AG10803 (cell line): ENCODE measurements around the gene ARMC2.

Experiments used
- DNase-seq: peaks from one replicate; pipeline ENCODE4 v3.0.0; 2010; ENCODE audit warnings: low read depth
- H3K4me3 ChIP-seq: 2 replicates; pipeline ENCODE4 v1.5.1; 2011; ENCODE audit warnings: mild to moderate bottlenecking, low read length, control low read depth
- TF ChIP-seq, protein P1 (sequence below): conservative IDR thresholded peaks from 2 replicates; pipeline ENCODE4 v1.5.1; 2011; ENCODE audit warnings: mild to moderate bottlenecking, low read length, control low read depth, inconsistent platforms

Gene ARMC2, protein sequence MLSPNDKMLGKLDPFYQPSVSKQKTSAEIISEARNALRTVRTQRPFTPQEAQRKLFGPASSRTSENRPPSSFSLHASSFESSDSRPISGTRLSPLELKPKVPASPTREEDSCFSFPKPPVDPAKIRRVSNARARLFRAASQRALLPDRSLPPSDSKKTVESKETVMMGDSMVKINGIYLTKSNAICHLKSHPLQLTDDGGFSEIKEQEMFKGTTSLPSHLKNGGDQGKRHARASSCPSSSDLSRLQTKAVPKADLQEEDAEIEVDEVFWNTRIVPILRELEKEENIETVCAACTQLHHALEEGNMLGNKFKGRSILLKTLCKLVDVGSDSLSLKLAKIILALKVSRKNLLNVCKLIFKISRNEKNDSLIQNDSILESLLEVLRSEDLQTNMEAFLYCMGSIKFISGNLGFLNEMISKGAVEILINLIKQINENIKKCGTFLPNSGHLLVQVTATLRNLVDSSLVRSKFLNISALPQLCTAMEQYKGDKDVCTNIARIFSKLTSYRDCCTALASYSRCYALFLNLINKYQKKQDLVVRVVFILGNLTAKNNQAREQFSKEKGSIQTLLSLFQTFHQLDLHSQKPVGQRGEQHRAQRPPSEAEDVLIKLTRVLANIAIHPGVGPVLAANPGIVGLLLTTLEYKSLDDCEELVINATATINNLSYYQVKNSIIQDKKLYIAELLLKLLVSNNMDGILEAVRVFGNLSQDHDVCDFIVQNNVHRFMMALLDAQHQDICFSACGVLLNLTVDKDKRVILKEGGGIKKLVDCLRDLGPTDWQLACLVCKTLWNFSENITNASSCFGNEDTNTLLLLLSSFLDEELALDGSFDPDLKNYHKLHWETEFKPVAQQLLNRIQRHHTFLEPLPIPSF

DNA sequence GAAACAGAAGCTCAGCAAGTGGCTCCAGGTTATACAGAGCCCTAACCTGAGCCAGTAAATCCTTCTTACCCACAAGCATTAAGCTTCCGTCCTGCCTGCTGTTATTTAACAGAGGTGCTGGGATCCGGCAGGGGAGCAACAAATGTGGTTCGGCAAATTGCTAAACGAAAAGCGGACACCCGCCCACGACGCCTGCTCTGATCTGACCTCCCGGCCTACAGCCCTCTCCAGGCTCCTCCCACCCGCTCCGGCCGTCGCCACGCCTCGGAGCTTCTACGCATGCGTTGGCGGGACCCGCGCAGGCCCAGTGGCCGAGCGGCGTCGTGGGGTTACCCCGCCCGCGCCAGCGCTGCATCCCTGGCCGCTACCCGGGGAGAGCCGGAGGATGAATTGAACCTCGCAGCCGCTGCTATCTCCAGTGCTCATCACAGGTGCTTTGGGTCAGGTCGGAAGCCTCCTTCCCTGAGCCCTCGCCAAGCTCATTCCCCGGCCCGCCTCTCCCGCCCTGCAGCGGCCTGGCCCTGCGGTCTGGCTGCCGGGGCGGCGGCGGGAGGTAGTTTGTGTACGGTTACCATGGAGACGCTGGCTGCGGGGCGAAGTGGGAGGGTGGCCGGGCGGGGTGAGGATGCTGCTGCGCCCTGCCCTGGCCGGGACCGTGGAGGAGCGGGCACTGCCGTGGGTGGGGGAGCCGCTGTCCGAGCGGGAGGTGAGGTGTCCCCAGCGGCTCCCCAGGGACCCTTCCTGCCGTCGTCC is at the start of gene ARMC2:
ARMC2 (plus strand) TSS at position 307 of the 753 bp plus-strand sequence. CDS start 5,846 bp downstream, outside the sequence.
- DNase-seq = peak; percentile 84
- peak within 1 kb of the TSS; percentile 82 for H3K4me3 ChIP-seq
- TF ChIP-seq, protein P1, sequence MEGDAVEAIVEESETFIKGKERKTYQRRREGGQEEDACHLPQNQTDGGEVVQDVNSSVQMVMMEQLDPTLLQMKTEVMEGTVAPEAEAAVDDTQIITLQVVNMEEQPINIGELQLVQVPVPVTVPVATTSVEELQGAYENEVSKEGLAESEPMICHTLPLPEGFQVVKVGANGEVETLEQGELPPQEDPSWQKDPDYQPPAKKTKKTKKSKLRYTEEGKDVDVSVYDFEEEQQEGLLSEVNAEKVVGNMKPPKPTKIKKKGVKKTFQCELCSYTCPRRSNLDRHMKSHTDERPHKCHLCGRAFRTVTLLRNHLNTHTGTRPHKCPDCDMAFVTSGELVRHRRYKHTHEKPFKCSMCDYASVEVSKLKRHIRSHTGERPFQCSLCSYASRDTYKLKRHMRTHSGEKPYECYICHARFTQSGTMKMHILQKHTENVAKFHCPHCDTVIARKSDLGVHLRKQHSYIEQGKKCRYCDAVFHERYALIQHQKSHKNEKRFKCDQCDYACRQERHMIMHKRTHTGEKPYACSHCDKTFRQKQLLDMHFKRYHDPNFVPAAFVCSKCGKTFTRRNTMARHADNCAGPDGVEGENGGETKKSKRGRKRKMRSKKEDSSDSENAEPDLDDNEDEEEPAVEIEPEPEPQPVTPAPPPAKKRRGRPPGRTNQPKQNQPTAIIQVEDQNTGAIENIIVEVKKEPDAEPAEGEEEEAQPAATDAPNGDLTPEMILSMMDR = no peak

DNA sequence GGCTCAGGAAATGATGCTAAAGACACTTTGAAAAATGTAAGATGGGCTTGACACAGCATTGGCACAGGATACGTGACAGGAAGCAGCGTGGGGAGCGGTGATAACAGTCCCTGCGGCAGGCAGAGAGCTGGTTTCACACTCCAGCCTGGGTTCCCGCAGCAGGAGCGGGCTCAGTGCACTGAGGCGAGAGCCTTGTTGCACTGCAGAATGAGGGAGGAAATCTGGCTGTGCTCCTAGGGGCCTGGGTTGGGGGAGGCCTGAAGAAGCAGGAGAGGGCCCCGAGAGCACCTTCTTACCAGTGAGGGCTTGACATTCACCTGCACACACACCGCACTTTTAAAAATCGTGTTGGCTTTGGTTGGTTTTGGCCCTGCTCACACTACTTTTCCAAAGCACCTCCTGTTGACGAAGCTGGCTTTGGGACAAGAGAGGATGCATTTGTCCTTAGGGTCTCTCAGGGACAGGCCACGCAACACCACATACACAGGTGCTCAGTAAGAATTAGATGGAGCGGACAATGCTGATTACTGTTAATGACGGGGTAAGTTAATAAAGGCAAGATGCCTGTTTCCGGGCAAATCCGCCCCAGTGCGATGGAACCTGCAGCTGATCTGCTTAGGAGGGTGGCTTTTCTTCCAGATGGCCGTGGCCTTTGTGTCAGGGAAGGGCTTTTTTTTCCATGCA is 49.4 kb upstream of the ARMC2 start:
- TF ChIP-seq, protein P1 = no peak
- DNase-seq = no peak
- no peak overlapping the region for H3K4me3 ChIP-seq

DNA sequence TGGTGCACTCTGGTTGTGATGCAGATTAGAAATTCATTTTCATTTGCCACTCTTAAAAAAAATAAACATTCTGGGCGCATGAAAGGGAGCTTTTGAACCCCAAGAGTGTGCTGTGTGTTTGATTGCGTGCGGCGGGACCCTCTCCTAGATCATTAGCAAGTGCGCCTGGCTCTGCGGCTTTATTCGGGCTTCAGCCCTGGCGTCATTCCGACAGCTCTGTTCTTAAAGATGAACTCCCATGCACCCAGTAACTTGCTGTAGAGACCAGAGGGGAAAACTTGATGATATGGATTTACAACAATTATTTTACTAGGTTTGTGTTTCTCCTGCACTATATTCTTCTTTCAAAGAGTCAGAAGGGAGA is 48.9 kb upstream of the ARMC2 start:
- TF ChIP-seq, protein P1 = no peak
- DNase-seq = no peak
- H3K4me3 ChIP-seq = no peak overlapping the region

DNA sequence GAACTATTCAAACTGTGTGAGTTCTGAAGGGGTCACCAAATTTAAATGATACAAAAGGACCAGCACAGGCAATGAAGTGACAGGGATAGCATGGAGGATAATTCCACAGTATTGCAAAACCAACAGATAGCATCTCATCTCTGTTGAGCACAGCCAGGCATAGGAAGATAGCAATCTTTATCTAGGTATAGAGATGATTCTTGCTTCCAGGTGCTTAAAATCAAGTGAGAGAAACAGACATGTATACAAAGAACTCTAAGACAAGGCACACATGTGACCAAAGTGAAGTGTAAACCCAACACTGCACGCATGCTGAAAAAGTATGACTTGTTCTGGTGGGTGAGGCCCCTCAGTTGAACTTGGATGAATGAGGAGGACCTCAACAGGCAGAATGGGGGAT is 48.4 kb upstream of the ARMC2 start:
- TF ChIP-seq, protein P1 = no peak
- no peak overlapping the region for H3K4me3 ChIP-seq
- no peak for DNase-seq

DNA sequence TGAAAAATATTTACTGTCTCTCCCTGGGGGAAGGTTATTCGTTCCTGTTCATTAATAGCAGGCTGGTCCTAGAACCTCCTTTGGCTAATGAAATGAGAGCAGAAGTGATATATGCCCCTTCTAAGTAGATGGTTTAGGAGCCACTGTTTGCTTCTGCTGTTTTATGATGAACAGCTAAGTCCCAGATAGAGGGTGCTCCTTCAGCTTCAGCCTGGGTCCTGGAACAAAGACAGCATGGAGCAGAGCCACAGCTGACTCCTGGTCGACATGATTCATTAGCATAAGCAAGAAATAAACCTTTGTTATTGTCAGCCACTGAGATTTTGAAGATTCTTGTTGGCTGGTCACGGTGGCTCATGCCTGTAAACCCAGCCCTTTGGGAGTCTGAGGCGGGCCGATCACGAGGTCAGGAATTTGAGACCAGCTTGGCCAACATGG is 47.8 kb upstream of the ARMC2 start:
- DNase-seq = peak; percentile 49
- TF ChIP-seq, protein P1 = no peak
- H3K4me3 ChIP-seq = no peak overlapping the region

DNA sequence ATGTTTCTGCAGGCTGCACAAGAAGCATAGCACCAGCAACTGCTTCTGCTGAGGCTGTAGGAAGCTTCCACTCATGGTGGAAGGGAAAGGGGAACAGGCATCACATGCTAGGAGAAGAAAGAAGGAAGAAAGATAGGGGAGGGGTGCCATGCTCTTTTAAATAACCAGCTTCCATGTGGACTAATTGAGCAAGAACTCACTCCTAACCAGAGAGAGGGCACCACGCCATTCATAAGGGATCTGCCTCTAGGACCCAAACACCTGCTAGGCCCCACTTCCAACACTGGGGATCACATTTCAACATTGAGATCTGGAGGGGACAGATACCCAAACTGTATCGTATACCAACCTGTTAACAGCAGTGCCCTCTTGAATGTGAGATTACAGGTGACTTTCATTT is 46.9 kb upstream of the ARMC2 start:
- TF ChIP-seq, protein P1 = no peak
- no peak overlapping the region for H3K4me3 ChIP-seq
- DNase-seq = no peak
